ENCODE measurements around the gene GHR. TPM values are rescaled to one million over a fixed set of nuclear protein-coding genes. Genes with fewer than 3 reads are reported as not detected.

Gene GHR
- polyA plus RNA-seq, 3 donors, result 17.9 to 24.0 (median 23.9) TPM

DNA sequence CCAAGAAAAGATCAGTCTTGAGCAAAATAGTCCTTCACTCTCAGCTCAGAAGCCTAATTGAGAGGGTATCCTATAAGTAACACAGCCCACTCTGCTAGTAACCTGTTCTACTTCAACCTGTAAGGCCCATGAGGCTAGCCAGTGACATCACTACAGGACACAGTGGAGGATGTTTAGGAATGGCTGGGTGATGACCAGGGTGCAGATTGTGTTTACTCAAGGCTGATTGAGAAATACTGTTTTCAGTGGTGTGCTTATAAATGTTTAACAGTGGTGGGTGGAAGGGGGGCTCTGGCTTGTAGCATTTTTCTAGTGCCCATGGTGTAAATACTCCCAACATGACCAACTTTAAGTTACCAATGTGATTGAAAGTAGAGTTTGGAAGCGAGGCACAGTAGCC lies 173.6 kb downstream of the GHR start:
- no peak for DNase-seq (ENCODE audit: low read depth in 3 of 3, low spot score in 2 of 3)

GRCh38 chr5:42597318-42597937 lies 174.2 kb downstream of the GHR start:
- no peak for DNase-seq (ENCODE audit: low read depth in 3 of 3, low spot score in 2 of 3)

DNA sequence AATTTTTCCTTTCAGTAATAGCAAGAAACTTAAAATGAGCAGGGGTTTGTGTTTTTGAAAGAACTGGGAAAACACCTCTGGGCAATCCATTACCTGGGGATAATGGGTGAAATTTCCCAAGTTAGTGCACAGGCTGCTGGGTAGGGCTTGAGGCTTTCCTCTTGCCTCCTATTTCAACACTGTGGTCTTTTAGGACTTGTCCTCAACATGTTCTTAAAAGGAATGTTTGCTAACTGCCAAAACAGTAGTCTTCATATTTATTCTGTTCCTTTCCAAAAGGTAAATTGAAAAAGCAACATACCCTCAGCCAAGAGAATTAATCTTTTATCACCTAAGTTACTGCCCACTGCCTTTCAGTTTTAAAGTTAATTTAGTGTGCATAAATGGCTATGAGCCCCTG lies 175.1 kb downstream of the GHR start:
- no peak for DNase-seq (ENCODE audit: low read depth in 3 of 3, low spot score in 2 of 3)

GRCh38 chr5:42599106-42599505 lies 175.9 kb downstream of the GHR start:
- DNase-seq (ENCODE audit: low read depth in 3 of 3, low spot score in 2 of 3), result no peak

GRCh38 chr5:42600441-42600840 lies 177.2 kb downstream of the GHR start:
- DNase-seq (ENCODE audit: low read depth in 3 of 3, low spot score in 2 of 3), result no peak

DNA sequence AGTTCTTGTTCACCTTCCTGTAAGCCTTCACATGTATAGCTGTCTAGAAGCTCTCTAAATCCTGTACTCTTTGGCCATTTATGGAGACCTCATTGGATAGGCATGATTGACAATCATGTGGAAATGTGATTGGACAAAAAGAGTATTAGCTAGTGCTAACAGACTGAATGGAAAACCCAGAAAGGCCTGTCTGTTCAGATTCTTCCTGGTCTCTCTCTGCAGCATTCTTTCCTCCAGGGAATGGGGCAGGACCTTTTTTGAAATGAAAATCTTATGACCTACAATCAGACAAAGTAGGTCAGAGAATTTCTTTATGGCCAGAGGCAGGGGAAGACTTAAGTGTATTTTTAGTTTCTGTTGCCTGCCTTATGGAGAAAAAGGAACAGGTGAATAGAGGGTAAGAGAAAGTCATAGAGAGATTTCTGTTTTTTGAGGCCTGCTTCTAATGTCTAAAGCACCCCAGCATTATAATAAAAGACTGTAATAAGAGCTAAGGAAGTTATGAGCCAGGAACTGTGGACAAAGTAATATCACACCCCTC lies 181.0 kb downstream of the GHR start:
- no peak for DNase-seq (ENCODE audit: low read depth in 3 of 3, low spot score in 2 of 3)

GRCh38 chr5:42605490-42605889 lies 182.3 kb downstream of the GHR start:
- no peak for DNase-seq (ENCODE audit: low read depth in 3 of 3, low spot score in 2 of 3)

- DNase-seq (ENCODE audit: low read depth in 3 of 3, low spot score in 2 of 3), result no peak
Measured at GRCh38 chr5:42606464-42606869, 183.2 kb downstream of the GHR start.

DNA sequence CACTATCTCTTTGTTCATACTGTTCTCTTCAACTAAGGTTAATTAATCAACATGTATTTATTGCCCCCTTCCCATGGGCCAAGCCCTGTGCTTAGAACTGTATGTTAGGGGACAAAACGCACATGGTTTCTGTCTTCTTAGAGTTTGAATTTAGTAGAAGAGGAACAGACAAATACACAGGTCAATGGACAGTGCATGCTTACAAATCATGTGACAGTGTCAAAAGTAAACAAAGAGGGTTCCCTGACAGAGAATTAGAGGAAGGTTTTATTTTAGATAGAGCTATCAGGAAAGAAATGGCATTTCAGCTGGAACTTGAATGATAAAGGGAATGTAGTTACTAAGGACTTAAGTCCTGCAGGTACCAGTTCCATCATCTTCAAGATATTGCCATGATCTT lies 188.2 kb downstream of the GHR start:
- DNase-seq (ENCODE audit: low read depth in 3 of 3, low spot score in 2 of 3), result no peak

GRCh38 chr5:42612750-42613366 lies 189.6 kb downstream of the GHR start:
- DNase-seq (ENCODE audit: low read depth in 3 of 3, low spot score in 2 of 3), result no peak

DNA sequence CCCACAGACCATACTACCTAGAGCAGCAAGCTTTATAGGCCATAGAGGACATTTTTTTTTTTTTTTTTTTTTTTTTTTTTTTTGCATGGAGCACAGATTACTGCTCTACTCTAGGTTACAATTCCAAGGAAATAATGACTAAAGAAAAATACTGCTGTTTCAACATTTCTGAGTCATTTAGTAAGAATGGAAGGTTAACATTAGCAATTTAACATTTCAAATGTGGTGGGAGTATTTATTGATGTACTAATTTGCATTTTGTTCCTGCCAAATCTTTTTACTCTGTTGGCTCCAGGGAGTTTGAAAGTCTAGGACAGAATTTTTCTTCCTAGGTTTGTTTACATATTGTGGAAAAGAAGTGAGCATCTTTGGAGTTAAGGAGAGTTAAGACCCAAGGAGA lies 191.3 kb downstream of the GHR start:
- no peak for DNase-seq (ENCODE audit: low read depth in 3 of 3, low spot score in 2 of 3)

DNA sequence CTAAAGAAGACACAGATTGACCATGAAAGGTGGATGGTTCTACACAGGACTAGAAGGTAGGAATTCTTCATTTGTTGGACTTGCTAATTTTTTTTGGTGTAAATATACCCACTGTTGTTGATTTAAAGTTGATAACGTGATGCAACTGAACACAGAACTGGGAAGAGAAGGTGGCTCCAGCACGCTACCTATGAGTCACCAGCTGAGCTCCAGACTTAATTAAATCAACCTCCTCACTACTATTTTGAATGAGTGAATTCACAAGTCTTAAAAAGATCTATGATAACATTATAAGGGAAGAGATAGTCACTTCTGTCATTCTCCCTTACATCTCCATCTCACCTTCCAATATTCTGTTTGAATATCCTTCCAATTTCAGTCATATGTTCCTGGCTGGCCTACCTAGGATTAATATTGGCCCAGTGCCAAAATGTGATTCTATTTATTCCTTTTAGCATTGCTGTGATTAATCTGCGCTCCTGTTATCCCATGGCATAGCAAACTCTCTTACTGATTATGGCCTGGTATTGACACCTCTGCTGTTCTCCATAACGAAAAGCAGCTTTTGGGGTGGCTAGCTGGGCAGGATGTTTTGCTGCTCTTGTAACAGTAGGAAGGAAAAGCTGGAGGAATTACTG lies 197.5 kb downstream of the GHR start:
- no peak for DNase-seq (ENCODE audit: low read depth in 3 of 3, low spot score in 2 of 3)

GRCh38 chr5:42621242-42621641 lies 198.0 kb downstream of the GHR start:
- DNase-seq (ENCODE audit: low read depth in 3 of 3, low spot score in 2 of 3), result peak in 1 of 3 donors; percentile 29

- no peak for DNase-seq (ENCODE audit: low read depth in 3 of 3, low spot score in 2 of 3)
Measured at GRCh38 chr5:42621662-42622061, 198.4 kb downstream of the GHR start.

- DNase-seq (ENCODE audit: low read depth in 3 of 3, low spot score in 2 of 3), result no peak
Measured at GRCh38 chr5:42624912-42625311, 201.7 kb downstream of the GHR start.

- DNase-seq (ENCODE audit: low read depth in 3 of 3, low spot score in 2 of 3), result no peak
Measured at GRCh38 chr5:42626462-42626861, 203.2 kb downstream of the GHR start.

DNA sequence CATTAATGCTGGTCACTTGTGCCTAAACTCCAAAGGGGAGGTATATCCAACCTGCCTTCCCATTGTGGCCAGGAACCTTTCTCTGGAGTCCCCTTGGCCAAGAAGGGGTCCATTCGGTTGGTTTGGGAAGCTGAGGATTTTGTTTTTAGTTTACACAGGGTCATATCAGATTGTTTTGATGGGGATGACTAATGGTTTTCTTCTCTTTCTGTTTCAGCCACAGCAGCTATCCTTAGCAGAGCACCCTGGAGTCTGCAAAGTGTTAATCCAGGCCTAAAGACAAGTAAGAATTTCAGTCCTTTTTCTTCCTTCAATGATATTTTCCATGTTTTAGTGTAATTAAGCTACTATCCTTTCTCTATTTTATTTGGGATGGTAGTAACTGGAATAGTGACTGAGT lies 205.6 kb downstream of the GHR start:
- DNase-seq (ENCODE audit: low read depth in 3 of 3, low spot score in 2 of 3), result no peak

DNA sequence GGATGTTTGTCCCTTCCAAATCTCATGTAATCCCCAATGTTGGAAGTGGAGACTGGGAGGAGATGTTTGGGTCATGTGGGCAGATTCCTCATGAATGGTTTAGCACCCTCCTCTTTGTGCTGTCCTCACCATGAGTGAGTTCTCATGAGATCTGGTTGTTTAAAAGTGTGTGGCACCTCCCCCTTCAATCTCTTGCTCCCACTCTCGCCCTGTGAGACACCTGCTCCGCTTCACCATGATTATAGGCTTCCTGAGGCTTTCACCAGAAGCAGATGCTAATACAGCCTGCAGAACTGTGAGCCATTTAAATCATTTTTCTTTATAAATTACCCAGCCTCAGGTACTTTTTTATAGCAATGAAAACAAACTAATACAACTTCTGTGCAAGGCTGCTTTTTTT lies 206.0 kb downstream of the GHR start:
- no peak for DNase-seq (ENCODE audit: low read depth in 3 of 3, low spot score in 2 of 3)

DNA sequence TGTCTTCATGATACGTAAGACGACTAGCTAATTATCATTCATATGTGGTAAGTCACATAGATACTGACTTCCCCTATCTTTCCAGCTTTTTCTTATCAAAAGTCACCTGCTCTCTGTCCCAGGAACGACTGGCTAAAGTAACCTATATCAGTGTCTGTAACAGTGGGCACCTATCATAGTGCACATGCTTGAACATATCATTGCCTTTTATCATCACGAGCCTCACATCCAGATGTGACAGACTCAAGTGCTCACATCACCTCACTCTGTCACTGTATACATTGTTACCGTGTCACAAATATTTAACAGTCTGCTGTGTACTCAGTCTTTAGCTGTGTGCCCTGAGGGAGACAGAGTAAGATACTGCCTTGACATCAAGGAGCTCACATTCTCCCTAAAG lies 208.0 kb downstream of the GHR start:
- no peak for DNase-seq (ENCODE audit: low read depth in 3 of 3, low spot score in 2 of 3)

GRCh38 chr5:42632354-42632900 lies 209.2 kb downstream of the GHR start:
- DNase-seq (ENCODE audit: low read depth in 3 of 3, low spot score in 2 of 3), result no peak

- no peak for DNase-seq (ENCODE audit: low read depth in 3 of 3, low spot score in 2 of 3)
Measured at GRCh38 chr5:42634575-42634974, 211.3 kb downstream of the GHR start.

GRCh38 chr5:42636425-42636824 lies 213.2 kb downstream of the GHR start:
- no peak for DNase-seq (ENCODE audit: low read depth in 3 of 3, low spot score in 2 of 3)
